NT2/D1 (cell line): ENCODE measurements around the gene TEK.

Experiments
- DNase-seq: peaks from one replicate; pipeline ENCODE4 v3.0.0-alpha.2; 2011; ENCODE audit warnings: low read depth, low spot score
- H3K27me3 ChIP-seq: 2 replicates; pipeline ENCODE4 v1.6.0; 2011; ENCODE audit warnings: mild to moderate bottlenecking; ENCODE audit not compliant: insufficient read length, insufficient read depth
- H3K36me3 ChIP-seq: 2 replicates; pipeline ENCODE4 v1.6.1; 2011; ENCODE audit warnings: mild to moderate bottlenecking, low read length, mixed read lengths; ENCODE audit not compliant: insufficient read depth, insufficient read length
- H3K4me1 ChIP-seq: 2 replicates; pipeline ENCODE4 v1.5.1; 2011; ENCODE audit not compliant: insufficient read depth, insufficient read length
- H3K4me3 ChIP-seq: 2 replicates; pipeline ENCODE4 v1.5.1; 2011; ENCODE audit warnings: low read depth; ENCODE audit not compliant: insufficient read length
- H3K9ac ChIP-seq: 2 replicates; pipeline ENCODE4 v1.6.0; 2011; ENCODE audit warnings: low read depth; ENCODE audit not compliant: insufficient read length
- H3K9me3 ChIP-seq: 2 replicates; pipeline ENCODE4 v1.5.1; 2011; ENCODE audit warnings: mild to moderate bottlenecking, low read length; ENCODE audit not compliant: insufficient read depth
- SUZ12 ChIP-seq: IDR thresholded peaks from 2 replicates; pipeline ENCODE4 v1.6.1; 2011; ENCODE audit not compliant: insufficient read length, insufficient read depth; ENCODE audit errors: extremely low read depth
- YY1 ChIP-seq: IDR thresholded peaks from 2 replicates; pipeline ENCODE4 v1.6.1; 2011; ENCODE audit not compliant: insufficient read length, insufficient read depth
- ZNF274 ChIP-seq: IDR thresholded peaks from 2 replicates; pipeline ENCODE4 v1.6.1; 2011; ENCODE audit warnings: mild to moderate bottlenecking, low read depth, low read length

TEK gene

DNA sequence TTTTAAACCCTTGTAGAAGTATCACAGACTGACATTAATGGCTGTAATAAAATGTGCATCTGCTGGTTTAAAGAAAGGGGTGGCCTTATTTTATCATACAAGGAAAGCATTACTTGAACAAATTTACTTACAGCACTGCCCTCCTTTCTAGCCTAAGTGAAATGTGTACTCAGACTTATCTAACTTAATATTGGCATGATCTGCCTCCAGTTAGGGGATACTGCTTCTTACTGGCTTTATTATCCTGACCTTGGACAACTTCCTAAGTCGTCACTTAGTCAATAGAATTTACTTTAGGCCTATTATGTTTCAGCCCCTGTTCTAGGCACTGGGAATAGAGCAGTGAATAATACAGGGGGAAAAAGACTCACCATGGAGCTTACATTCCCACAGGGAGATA lies 79.4 kb downstream of the TEK start:
- Histone ChIP-seq H3K9me3 (no peaks in the 10 kb centered on the region), H3K4me1 (no peaks in the 10 kb centered on the region), H3K9ac (no peak overlapping the region), H3K36me3 (peaks cover 45% of the 10 kb centered on the region), H3K27me3 (no peaks in the 10 kb centered on the region), H3K4me3 (no peak overlapping the region)
- DNase-seq, result no peak
- TF ChIP-seq SUZ12, result no peak

DNA sequence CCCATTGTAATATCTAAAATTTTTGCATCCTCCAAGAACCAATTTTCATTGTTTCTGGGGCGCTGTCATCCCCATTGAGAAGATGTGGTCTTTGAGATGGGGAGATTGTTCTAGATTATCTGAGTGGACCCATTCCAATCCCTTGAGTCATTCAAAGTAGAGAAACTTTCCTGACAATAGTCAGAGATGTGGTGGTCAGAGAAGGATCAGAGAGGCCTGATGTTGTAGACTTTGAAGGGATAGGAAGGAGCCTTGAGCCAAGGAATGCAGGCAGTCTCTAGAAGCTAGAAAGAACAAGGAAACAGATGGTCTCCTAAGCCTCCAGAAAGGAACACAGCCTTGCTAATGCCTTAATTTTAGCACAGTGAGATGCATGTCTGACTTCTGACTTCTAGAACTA lies 80.4 kb downstream of the TEK start:
- no peak for DNase-seq
- no peak overlapping the region for H3K4me3 ChIP-seq
- no peak overlapping the region for H3K9ac ChIP-seq
- peaks cover 35% of the 10 kb centered on the region for H3K36me3 ChIP-seq
- no peak for TF ChIP-seq YY1
- TF ChIP-seq ZNF274, result no peak
- TF ChIP-seq SUZ12, result no peak
- no peaks in the 10 kb centered on the region for H3K27me3 ChIP-seq
- H3K4me1 ChIP-seq, result no peaks in the 10 kb centered on the region
- no peaks in the 10 kb centered on the region for H3K9me3 ChIP-seq

DNA sequence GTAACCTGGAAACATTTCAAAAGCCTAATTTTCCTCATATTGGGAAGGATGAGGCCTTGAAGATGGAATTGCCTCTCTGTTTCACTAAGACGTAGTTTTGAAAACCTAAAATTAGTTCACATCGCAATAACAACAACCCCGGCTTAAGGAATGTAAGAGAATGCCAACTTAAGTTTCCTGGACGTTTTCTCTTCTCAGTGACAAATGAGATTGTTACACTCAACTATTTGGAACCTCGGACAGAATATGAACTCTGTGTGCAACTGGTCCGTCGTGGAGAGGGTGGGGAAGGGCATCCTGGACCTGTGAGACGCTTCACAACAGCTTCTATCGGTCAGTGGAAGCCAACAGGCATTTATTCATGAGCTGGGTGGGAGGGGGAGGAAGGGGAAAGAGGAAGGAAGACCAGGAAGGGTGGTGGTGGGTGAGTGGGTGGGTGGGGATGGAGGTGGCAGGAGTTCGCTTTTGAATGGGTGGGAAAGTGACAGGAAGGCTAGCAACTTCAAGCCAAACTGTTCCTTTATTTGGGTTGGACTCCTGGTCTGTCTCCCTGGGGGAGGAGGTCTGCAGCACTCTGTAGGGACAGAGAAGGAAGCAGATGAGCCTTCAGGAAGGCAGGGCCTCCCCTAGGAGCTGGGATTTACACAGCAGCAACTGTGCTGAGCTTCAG lies 83.4 kb downstream of the TEK start:
- Histone ChIP-seq H3K27me3 (no peaks in the 10 kb centered on the region), H3K36me3 (peaks cover 19% of the 10 kb centered on the region), H3K9me3 (no peaks in the 10 kb centered on the region), H3K9ac (no peak overlapping the region), H3K4me3 (no peak overlapping the region), H3K4me1 (no peaks in the 10 kb centered on the region)
- TF ChIP-seq ZNF274 (no peak), SUZ12 (no peak), YY1 (no peak)
- no peak for DNase-seq

DNA sequence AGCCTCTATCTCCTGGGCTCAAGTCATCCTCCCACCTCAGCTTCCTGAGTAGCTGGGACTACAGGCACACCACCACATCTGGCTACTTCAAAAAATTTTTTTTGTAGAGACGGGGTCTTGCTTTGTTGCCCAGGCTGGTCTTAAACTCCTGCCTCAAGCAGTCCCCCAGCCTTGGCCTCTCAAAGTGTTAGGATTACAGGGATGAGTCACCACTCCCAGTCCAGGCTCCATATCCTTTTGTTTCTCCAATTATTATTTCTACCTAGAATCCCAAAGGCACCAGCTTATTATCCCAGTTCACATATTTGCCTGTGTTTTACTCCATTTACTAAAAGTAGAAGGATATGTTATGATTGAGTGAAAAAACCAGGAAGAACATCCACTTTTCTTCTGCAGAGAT lies 84.9 kb downstream of the TEK start:
- Histone ChIP-seq H3K9me3 (no peaks in the 10 kb centered on the region), H3K36me3 (peaks cover 31% of the 10 kb centered on the region), H3K4me3 (no peak overlapping the region), H3K9ac (no peak overlapping the region), H3K27me3 (no peaks in the 10 kb centered on the region), H3K4me1 (no peaks in the 10 kb centered on the region)
- no peak for DNase-seq
- TF ChIP-seq SUZ12 (no peak), YY1 (no peak), ZNF274 (no peak)

DNA sequence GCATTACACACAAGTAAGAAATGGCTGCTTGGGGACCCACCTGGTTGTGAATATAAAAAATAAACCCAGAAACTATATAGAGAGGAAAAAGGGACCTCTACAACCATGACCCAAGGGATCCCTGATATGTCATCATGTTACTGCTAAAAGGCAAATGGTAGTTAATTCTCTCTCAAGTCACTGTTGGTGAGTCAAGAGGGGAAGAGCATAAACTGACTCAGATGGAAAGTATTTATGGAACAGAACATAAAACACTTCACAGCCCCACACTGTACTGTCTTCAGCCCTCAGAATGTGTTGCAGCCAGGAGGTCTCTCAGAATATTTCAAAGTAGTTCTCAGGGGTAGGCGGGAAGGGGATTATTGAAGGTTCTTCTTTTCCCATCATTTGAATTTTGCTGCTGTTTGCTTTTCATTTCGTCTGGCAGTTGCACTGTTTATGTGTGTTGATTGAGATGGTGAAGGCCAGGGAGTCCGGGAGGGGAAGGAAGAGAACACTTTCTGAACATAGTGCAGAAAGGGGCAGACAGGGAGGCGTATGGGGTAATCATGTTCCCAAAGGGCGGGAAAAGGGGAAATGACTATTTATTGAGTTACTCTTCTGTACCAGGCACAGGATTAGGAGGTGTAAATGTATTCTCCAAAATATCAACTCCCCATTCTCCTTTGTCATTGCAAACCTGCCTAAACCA lies 85.5 kb downstream of the TEK start:
- H3K9me3 ChIP-seq, result no peaks in the 10 kb centered on the region
- TF ChIP-seq SUZ12, result no peak
- no peak for TF ChIP-seq ZNF274
- no peak for TF ChIP-seq YY1
- H3K4me1 ChIP-seq, result no peaks in the 10 kb centered on the region
- no peak overlapping the region for H3K9ac ChIP-seq
- DNase-seq, result no peak
- H3K27me3 ChIP-seq, result no peaks in the 10 kb centered on the region
- no peak overlapping the region for H3K4me3 ChIP-seq
- peaks cover 34% of the 10 kb centered on the region for H3K36me3 ChIP-seq

DNA sequence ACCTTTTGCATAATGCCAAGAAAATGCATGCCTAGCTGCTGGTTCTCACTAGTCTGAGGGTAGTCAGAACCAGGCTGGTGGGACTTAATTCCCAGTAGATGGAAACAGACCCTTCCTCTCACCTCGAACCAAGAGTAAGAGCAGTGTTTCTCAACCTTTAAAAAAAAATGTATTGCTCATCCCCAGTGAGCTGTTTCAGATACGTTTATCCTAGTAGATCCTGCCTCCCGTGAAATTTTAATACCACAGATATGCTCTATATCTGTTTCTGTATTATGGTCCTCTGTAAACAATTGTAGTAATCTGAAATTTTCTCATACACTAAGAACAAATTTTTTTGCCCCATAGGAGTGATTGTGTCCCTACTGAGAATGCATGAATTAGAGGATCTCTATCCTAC lies 86.2 kb downstream of the TEK start:
- H3K9me3 ChIP-seq, result no peaks in the 10 kb centered on the region
- DNase-seq, result no peak
- H3K9ac ChIP-seq, result no peak overlapping the region
- no peaks in the 10 kb centered on the region for H3K4me1 ChIP-seq
- H3K4me3 ChIP-seq, result no peak overlapping the region
- H3K27me3 ChIP-seq, result no peaks in the 10 kb centered on the region
- H3K36me3 ChIP-seq, result peaks cover 32% of the 10 kb centered on the region
- no peak for TF ChIP-seq ZNF274
- TF ChIP-seq YY1, result no peak
- no peak for TF ChIP-seq SUZ12

DNA sequence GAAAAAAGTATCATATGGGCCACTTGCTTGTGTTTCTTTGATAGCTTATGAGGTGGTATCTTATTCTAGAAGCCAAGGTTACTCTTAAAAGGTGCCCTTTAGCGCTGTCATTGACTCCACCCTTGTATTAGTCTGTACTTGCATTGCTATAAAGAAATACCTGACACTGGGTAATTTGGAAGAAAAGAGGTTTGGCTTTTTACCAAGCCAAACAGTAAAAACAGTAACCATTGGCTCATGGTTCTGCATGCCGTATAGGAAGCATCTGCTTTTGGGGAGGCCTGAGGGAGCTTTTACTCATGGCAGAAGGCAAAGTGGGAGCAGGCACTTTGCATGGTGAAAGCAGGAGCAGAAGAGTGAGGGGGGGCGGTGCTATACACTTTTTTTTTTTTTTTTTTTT lies 87.4 kb downstream of the TEK start:
- no peak for DNase-seq
- no peak overlapping the region for H3K9ac ChIP-seq
- TF ChIP-seq ZNF274, result no peak
- TF ChIP-seq YY1, result no peak
- no peak for TF ChIP-seq SUZ12
- no peaks in the 10 kb centered on the region for H3K27me3 ChIP-seq
- no peaks in the 10 kb centered on the region for H3K9me3 ChIP-seq
- H3K4me1 ChIP-seq, result no peaks in the 10 kb centered on the region
- peaks cover 23% of the 10 kb centered on the region for H3K36me3 ChIP-seq
- no peak overlapping the region for H3K4me3 ChIP-seq
